HS-27A (cell line): ENCODE data around the gene MAD1L1.
"Not testable (repeated sequence)": the region's sequence is repeated elsewhere in the genome, so short reads cannot be mapped to it uniquely, and the experiment has no call there.

Experiments used
- DNase-seq: peaks from one replicate; pipeline ENCODE4 v3.0.0-alpha.2; 2012; ENCODE audit warnings: low read depth, missing footprints

MAD1L1 gene

DNA sequence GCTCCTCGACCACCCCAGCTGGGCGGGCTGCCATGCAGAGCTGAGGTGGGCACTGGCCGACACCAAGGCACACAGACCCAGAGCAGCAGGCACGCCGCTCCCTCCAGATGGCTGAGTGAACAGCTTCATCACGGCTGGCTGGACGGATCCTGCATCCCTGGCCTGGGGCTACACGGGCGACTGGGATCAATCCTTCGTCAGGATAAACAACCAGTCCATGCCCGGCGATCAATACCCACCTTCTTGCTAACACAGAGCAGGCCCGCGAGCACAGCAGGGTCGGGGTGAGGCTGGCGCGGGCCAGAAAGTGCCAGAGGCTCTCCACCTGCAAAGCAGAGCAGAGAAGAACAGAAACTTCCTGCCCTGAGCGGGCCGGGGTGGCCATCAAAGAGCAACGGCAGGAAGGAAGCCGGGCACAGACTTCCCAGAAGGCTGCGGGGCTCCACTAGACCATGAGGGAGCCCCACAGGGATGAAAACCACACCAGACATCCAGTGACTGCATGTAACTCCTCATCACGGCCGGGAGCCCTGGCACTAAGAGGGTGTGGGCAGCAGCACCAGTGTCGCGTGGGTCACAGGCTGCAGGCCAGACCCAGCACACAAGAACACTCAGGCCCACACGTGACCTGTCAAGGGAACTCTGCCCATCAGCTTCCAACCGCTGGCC is 166.4 kb downstream of the MAD1L1 start:
- DNase-seq: no peak

DNA sequence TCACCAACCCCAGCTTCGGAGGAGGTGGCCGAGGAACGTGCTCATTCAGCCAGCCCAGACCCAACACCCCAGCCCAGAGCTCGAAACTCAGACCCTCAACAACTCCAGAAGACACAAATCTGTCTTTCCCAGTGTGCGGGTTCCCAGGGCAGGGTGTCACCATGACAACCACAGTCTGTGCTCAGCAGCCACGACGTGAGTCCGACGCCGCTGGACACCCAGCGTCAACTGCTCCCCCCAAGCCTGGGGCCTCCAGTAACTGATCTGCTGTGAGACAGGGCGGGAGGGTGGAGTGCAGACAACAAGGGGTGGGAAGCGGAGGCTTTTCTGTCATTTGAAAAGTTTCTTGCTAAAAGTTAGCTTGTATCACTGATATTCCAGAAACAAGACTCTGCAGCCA is 167.2 kb downstream of the MAD1L1 start:
- DNase-seq: no peak

DNA sequence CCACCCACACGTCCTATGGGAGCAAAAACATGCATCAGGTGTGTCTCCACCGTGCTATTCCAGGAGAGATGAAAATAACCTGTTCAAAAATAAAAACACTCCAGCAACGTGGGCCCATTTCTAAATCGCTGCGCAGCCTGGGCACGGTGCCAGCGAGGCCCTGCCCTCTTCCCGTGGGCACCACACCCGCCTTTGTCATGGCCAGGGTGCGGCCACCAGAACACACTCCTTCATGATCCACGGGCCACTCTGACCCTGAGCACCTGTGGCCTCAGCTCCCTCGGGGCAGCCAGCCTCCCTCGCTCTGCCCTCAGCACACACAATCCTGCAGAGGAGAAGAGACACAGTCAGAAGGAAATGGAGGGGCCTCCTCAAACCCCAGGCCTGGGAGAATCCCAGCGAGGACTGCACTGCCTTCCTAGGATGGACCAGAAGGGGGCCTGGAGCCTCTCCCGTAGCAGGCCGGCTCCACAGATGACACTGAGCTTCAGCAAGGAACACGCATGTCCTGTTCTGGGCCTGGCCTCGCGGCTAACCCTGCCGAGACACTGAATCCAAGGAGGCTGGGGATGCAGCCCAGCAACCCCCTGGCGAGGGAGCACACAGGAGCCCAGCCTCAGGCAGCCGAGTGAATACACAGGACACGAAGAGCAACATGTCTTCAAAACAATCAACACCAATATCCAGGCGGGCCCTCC is 169.0 kb downstream of the MAD1L1 start:
- no peak for DNase-seq

DNA sequence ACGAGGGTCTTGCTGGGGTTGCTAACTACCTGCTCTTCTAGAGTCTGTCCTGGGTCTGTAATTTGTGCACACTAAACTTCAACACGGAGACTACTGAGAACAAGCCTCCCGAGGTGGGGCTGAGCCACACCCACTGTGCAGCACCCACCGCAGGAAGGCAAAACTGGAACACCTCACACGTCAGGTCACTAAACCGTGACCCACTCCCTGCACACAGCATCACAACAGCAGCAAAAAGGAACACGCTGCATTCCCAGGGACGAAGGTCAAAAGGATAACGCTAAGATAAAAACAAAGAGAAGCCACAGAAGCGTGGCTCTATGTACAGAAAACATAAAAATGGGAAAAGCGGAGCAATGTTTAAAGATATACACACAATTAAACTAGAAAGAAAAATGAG is 170.1 kb downstream of the MAD1L1 start:
- no peak for DNase-seq

DNA sequence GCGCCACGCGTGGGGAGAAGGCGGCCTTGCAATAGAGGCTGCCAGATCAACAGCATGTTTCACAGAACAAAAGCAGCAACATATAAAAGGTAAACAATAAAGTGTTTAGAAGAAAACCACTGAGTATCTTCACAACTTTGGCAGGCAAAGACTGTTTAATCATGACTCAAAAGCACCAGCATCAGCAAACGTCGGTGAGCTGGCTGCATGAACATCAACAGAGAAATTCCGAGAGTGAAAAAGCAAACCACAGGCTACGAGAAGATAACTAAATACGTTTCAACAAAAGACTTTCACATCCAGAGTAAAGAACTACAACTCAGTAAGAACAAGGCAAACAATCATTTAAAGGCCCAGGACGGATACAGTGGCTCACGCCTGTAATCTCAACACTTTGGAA is 172.0 kb downstream of the MAD1L1 start:
- no peak for DNase-seq

DNA sequence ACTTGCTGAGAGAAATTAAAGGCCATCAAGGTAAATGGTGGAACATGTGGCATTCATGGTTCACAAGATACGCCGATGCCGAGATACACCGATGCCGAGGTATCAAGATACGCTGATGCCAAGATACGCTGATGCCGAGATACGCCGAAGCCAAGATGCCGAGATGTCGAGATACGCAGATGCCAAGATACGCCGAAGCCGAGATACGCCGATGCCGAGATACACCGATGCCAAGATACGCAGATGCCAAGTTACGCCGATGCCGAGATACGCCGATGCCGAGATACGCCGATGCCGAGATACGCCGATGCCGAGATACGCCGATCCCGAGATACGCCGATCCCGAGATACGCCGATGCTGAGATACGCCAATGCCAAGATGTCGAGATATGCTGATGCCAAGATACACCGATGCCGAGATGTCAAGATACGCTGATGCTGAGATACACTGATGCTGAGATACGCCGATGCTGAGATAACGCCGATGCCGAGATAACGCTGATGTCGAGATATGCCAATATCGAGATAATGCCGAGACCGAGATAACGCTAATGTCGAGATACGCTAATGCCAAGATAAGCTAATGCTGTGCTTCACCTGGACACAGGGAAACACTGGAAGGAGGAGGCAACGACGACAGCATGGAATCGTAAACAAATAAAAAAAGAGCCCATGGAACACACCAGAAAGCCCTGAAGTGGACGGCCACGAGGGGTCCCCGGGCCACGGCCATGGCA is 172.6 kb downstream of the MAD1L1 start:
- DNase-seq: no peak

DNA sequence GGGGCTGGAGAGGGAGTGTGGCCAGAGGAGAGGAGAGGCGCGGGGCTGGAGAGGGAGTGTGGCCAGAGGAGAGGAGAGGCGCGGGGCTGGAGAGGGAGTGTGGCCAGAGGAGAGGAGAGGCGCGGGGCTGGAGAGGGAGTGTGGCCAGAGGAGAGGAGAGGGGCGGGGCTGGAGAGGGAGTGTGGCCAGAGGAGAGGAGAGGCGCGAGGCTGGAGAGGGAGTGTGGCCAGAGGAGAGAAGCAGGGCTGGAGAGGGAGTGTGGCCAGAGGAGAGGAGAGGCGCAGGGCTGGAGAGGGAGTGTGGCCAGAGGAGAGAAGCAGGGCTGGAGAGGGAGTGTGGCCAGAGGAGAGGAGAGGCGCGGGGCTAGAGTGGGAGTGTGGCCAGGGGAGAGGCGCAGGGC is 174.5 kb downstream of the MAD1L1 start:
- DNase-seq: not testable (repeated sequence)

DNA sequence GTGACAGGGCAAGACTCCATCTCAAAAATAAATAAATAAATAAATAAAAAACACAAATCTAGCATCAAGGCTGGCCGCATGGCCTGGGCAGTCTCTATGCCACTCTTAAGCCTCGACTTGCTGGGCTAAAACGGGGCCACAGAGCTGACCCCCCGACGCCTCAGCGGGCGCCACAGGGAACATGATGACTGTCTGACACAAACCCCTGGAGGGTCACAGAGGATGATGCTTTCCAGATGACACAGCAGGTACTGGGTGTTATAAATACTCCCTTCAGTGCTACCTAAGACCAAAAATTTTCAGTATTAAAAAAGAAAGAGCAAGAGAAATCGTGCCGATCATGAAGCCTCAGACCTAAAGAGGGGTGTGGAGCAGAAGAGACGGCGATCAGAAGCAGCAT is 176.8 kb downstream of the MAD1L1 start:
- no peak for DNase-seq

DNA sequence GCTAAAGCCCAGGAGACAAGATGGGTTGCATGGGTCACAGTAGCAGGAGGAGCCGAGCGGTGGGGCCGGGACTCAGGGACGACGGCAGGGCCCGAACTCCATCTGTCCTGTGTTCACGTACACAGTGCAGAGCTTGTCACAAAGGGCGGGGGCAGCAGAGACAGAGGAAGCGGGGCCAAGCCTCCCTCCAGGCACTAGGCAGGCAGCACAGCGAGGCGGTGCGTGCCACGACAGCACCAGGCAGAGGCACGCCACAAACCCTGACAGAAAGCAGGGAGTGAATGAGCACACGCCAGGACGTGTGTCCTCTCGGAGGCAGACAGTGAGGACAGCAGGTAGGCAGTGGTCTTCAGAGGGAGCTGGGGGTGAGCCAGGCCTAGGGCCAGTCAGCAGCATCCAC is 177.8 kb downstream of the MAD1L1 start:
- no peak for DNase-seq

DNA sequence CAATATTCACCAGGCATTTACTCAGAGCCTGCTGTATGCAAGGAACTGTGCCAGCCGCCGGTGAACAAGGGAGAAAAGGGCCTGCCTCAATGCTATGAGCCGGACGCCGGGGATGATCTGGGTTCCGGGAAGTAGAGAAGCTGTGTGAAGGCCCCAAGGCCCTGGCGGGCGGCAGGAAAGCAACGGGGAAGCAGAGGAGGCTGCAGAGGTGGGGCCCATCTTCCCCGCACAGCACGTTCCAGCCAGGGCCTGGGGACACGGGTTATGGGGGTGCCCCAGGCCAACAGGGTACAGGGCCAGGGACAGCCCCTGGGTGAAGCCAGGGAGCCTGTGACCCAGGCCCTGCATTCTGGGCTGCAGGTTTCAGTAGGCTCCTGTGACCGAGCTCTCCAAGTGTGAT is 179.3 kb downstream of the MAD1L1 start:
- DNase-seq: no peak

DNA sequence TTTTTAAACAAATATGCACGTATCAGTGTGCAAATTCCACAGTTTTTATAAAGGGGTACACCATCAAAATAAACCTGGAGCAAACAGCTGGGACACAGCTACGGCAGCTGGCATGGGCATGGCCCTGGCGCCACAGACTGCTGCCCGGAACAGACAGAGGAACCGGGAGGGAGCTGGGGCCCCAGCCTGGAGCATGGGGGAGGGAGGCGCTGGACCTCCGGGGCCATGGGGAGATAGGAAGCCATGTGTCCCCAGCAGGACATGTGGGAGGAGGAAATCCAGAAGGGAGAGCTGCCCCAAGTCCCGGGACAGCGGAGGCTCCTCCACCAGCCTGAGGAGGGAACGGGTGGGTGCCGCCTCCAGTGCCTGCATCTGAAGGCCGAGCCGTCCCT is 180.1 kb downstream of the MAD1L1 start:
- DNase-seq: no peak

DNA sequence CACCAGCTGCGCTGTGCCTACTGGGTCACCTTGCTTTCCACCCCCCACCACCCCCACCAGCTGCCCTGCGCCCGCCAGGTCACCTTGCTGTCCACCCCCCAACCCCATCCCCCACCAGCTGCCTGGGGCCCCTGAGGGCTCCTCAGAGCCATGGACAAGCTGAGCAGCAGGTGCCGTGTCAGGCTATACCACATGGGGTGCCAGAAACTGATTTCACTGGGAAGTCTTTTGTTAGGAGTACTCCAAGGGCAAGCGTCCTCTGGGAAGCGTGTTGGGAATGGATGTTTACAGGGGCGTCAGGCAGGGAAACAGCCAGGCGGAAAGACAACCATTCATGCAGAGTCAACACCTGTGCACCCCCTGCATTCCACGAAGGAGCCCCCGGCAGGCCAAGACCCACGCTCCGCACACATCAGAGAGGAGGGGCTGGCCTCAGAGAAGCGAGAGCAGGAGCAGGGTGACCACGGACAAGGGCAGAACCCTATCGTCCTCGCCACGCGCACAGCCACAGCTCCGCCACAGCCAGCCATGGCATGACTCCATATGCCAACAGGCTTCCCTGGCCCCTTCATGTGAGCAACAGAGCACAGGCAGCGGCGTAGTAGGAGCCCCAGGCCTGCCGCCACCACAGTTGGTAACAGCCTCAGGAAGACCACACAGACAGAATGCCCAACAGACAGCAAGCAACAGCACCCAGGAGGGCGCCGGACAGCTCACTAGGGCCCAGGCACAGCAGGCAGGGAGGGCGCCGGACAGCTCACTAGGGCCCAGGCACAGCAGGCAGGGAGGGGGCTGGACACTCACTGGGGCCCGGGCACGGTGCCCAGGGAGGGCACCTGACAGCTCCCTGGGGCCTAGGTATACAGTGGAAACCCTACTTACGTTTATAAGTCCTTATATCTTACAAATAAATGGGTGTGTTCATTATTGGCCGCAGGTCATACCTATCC is 180.8 kb downstream of the MAD1L1 start:
- DNase-seq: no peak

DNA sequence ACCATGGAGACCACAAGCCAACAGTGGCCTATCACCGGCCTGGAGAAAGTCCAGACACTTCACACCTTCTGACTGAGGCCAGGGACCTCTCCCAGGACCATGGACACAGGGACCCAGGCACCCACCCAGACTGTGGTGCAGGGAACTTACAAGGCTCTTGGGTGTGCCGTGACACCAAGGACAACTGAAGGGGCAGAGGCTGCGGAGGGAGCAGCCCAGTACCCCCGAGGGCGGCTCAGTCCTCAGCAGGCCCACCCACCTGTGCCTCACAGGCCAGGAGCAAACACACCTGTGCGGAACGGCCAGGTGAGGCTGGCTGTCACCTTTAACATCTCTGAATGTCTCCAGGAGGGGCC is 182.3 kb downstream of the MAD1L1 start:
- no peak for DNase-seq

DNA sequence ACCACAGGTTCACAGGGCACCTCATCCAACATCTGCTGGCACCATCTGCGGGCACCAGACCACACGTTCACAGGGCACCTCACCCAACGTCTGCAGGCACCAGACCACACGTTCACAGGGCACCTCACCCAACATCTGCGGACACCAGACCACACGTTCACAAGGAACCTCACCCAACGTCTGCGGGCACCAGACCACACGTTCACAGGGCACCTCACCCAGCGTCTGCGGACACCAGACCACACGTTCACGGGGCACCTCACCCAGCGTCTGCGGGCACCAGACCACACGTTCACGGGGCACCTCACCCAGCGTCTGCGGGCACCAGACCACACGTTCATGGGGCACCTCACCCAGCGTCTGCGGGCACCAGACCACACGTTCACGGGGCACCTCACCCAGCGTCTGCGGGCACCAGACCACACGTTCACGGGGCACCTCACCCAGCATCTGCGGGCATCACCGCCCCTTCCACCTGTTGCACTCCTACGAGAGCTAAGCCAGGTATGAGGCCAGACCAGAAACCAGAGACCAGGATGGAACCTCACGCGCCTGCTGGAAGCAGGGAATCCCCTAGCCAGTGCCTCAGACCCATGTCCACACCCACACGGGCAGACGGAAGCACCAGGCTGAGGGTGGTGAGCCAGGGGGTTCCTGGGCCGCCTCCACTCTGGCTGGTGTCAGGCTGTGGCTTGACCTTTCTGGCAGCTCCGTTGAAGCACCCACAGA is 182.8 kb downstream of the MAD1L1 start:
- DNase-seq: no peak

DNA sequence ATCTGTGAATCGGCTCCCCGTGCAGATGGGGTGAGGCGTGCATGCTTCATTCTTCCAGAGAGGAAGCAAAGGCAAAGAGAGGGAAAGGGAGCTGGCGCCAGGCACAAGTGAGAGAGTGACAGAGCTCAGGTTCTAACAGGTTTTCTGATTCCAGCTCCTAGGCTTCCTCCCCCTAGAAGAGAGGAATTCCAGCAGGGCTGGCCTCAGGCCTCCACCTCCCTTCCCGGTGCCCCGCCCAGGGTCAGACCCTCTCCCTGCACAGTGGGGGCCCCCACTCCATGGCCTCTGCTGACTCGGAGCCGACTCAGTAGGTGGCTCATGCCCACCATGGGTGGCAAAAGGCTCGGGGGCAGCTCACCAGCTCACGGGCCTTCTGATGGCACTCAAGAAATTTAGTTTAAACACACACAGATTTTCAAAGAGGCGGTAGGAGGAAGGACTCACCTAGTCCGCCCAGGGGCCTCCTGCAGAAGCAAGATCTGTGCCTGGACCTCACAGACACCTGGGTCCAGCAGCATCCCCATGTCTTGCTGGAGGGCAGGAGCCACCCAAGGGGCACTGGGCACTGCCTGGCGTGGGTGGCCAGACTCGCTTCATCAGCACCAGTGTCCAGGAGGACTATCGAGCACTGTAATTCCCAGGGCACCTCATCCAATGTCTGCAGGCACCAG is 183.5 kb downstream of the MAD1L1 start:
- DNase-seq: no peak

DNA sequence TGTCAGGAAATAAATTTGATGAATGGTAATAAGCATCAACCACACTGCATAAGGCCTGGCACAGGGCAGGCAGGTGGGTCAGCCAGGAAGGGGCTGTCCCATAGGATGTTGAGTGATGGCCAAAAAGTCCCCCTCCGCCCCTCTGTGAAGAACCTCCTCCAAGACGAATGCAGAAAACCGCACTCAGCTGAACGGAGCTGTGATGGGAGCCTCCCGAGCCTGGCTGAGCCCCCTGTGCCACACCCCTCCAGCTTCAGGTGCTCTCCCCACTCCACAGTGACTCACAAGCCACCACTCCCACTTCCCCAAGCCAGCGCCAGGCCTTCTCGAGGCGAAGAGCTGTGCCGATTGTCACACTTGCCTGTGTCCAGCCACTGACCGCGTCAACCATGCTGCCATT is 184.2 kb downstream of the MAD1L1 start:
- no peak for DNase-seq

DNA sequence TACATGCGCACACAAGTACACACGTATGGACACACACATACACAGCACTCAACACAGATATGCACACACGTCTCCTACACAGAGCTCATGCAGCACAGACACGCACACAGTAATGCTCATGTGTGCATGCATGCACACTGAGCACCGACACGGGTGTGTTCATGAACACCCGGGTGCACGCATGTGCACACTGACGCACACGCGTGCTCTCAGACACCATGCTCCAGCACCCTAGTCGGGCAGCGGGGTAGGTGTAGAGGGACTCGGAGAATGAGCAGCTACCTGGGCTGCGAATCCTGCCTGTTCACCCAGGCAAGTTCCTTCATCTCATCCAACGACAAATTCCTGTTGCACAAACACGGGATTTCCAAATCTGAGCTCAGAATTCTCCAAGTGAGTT is 184.7 kb downstream of the MAD1L1 start:
- no peak for DNase-seq

DNA sequence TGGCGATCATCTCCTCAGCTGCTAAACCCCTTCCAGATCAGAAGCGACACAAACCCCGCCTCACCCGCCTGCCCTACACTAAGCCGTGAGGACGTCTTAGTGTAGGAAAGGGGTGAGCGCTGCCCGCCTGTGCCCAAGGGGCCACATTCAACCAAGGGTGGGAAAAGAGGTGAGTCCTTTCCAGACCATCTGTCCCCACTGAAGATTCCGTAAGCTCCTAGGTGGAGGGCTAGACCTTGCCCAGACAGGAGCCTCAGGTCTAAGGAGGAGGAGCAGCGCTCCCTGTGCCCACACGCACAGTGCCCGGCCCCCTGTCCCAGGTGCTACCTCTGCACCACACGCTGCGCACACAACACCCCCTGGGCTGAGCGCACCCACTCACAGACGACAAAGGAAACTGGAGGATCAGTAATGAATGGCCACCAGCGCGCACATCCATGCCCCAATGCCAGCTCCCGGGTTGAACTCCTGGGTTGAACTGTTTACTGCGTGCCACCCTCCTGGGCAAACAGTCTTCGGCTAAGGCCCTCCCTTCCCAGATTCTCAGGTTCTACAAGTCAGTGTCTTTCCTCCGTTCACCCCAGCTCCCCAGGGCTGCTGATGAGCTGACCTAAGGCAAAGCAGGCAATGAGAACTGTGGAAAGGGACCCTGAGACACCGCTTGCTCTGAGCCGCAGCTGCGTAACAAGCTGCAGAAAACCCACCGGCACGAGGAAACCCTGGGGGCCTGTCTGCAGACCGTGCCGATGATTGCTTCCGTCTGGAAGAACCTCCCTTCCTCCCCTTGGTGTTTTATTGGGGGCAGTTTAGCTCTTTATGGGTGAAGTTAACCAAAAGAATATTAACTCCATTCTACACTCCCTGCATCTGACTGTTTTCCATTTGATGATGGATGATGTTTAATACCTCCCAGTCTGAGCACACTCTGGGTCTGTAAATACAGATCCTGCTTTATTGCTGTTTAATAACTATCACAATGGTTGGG is 185.9 kb downstream of the MAD1L1 start:
- no peak for DNase-seq

DNA sequence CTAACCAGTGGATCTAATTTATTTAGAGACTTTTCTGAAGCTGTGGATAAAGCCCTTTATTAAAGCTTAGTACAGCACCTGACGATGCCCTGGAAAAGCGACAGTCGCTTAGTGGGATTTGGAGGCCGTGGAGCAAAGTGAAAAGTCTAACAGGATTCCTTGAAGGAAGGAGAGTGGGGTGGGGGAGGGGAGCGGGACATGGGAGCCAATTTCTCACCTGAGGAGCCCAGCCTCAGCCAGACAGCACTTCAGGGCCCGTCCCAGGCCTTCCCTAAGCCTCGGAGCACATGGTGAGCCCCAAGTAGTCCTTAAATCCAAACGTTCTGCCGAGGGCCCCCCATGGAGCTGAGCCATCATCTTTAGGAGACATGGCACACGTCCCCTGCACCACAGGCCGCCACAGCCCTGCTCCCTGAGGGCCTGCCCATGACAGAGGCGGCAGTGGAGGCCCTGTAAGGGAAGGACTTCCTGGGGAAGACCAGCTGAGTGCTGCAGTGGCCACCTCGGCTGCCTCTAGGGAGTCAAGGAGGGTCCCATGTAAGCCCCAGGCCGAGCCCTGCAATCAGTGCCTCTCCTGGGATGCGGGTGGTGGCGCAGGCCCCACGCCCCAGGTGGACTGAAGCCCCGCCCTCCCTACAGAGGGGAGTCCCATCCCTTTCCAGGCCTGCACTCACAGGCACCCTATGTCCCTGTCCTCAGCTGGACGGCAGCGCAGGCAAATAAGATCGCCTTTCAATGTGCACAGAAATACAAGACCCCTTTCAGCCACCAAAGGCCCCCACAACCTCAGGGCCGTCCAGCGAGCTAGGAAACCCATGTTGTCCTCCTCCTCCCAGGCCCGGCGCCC is 187.0 kb downstream of the MAD1L1 start:
- DNase-seq: no peak
